Activated CD4-positive, alpha-beta T cell treated with anti-CD3 and anti-CD28 coated beads, Interleukin-2, Interleukin-6, amounts not matched to agents 100 ng/mL and 50 ng/mL, durations not matched to agents 16 hours and 8 hours (primary cell): ENCODE results near the gene CDH4.

Experiments used
- DNase-seq: peaks from one replicate; pipeline ENCODE4 v3.0.0-alpha.2; 2020

The CDH4 gene

DNA sequence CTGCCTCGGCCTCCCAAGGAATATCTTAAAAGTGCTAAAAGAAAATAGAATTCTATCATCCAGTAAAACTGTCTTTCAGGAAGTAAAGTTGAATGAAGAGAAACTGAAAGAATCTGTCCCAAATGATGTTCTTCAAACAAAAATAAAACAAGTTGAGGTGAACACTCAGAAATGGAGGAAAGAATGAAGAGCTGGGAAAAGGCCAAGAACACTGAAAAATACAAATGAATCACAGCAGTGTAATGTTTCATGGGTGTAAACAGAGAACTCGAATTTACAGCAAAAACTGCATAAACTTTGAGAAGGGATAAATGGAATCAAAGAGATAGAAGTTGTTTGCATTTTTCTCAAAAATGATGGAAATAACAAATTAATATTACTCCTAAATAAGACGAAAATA lies 496.3 kb downstream of the CDH4 start:
- no peak for DNase-seq

DNA sequence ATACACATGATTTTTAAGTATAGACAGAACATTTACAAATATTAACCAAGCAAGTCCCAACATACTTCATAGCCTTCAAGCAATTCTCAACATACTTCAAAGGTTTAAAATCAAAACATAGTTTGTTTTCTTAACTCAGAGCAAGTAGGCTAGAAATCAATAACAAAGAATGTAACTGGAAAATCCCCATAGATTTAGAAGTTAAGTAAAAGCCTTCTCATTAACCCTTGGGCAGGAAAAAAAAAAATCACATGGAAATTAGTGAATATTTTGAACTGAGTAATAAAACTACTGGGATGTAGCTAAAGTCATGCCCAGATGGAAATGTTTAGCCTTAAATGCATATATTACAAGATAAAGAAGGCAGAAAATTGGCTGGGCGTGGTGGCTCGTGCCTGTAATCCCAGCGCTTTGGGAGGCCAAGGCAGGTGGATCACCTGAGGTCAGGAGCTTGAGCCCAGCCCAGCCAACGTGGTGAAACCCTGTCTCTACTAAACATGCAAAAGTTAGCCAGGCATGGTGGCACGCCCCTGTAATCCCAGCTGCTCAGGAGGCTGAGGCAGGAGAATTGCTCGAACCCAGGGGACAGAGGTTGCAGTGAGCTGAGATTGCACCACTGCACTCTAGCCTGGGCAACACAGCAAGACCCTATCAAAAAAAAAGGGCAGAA lies 497.5 kb downstream of the CDH4 start:
- no peak for DNase-seq

DNA sequence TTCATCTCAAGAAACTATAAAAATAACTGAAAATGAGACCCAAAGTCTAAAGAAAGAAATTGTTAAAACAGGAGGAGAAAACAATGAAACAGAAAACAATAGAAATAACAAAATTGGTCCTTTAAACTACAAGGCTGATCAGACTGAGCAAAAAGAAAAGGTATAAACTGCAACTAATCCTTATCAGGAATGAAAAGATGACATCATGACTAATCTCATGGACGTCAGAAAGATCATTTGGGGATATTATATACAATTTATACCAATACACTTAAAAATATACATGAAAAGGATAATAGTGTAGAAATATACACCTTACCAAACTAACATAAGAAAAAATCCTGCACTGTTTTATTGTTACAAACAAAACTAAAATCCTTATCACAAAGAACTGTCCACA lies 498.0 kb downstream of the CDH4 start:
- no peak for DNase-seq

DNA sequence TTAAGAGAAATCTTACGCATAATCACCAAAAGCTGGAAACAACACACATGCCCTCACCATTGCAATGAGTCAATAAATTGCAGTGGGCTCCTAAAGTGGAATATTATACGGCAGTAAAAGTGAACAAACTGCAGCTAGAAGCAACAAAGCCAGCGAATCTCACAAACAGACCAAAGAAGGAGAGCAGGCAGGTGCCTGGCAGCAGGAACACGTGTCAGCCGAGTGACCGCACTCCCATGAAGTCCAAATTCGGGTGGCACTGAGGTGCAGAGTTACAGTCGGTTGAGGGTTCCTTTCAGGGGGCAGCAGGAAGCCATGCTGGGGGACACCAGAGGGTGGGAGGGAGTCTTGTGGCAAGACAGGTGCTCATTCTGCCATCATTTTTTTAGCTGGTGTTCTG lies 500.5 kb downstream of the CDH4 start:
- no peak for DNase-seq

DNA sequence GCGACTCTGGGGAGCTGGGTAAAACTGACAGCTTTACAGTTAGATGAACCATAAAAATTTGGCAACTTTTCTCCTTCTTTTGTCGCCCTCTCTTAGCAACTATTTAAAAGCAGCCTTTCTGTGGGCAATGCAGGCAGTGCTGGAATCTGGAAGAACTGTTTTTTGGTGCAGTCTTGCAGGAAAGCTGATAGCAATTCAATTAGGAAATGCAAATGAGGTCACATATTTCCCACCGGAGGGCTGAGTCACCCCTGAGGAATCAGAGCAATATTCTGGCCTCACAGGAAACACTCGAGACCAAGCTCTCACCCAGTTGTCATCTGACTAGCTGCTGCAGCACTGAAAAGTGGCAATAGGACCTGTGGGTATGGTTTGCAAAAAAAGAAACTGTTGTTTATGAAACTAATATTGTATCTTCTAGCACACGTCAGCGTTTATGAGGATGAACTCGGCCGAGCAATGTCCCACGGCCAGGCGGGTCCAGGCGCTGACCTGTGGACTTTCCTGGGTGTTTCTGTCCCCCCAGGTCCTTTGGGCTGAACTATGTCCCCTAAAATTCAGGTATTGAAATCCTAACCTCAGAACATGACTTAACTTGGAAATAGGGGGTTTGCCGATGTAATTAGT lies 501.4 kb downstream of the CDH4 start:
- DNase-seq: no peak

DNA sequence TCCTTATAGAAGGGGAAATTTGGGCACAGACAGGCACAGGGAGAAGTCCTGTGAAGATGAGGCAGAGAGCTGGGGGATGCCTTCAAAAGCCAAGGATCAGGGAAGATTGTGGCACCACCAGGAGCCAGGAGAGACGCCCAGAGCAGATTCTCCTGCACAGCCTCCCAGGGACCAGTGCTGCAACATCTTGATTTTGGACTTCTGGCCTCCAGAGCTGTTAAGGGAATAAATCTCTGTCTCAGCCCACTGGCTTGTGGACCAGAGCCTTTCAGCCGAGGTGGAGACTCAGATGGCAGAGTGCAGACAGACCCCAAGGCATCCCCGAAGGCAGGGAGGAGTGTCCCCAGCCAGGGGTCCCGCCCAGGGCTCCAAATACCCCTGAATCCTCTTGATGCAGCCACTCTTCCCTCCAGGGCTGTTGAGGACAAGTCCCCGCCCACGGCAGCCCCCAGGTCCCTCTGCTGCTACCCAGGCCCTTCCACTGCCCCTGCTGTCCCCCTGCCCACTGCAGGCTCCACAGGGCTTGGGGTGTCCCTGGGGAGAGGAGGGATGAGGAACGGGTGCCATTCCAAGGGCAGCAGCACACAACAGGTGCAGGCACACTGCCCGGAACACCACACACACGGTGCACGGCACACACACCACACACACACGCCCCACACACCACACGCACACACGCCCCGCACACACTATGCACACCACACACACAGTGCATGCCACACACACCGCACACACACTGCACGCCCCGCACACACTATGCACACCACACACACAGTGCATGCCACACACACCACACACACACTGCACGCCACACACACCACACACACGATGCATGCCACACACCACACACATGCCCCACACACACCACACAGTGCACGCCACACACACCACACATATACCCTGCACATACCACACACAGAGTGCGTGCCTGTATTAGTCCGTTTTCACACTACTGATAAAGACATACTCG lies 502.2 kb downstream of the CDH4 start:
- no peak for DNase-seq

DNA sequence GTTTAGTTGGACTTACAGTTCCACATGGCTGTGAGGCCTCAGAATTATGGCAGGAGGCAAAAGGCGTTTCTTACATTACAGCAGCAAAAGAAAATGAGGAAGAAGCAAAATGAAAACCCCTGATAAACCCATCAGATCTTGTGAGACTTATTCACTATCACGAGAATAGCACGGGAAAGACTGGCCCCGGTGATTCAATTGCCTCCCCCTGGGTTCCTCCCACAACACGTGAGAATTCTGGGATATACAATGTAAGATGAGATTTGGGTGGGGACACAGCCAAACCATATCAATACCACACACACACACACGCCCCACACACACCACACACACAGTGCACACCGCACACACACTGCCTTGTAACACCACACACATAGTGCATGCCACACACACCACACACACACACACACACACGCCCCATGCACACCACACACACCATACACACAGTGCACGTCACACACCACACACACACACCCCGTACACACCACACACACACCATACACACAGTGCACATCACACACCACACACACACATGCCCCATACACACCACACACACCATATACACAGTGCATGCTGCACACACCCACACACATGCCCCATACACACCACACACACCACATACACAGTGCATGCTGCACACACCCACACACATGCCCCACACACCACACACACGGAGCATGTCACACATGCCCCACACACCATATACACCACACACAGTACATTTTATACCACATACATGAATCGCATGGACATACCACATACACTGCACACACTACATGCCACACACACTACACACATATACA lies 503.1 kb downstream of the CDH4 start:
- no peak for DNase-seq

DNA sequence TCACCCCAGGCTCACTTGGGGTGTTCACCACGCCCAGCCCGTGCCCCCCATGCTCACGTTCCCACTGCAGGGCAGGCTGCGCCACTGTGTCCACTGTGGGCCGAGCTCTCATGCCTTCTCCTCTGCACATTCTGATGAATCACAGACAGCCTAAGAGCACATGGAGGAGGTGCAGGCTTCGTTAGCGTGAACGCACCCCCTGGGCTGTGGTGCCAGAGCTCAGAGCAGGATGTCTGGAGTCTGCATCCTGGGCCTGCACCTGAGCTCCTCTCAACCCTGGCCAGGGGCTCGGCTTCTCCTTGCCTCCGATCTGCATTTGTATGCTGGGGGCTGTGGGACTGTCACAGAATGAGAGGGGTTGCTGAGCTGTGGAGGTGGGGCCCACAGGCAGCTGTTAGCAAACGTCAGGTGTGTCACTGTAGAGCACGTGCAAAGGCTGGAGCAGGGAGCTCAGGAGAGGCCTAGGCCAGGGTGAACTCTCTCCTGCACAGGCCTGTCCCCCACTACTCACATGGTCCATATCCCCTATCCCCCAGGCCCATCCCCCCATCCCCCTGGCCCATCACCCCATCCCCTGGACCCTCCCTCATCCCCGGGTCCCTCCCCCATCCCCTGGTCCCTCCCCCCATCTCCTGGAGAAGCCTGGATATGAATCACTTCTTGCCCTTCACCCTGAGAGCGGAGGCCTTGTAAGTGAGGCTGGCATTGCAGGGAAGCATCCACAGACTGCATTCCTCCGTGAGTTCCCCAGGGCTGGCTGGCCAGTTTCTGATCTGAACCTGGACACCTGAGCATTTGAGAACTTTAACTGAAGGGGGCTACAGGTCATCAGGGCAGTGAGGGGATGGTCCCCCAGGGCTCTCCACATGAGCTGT lies 504.1 kb downstream of the CDH4 start:
- no peak for DNase-seq

DNA sequence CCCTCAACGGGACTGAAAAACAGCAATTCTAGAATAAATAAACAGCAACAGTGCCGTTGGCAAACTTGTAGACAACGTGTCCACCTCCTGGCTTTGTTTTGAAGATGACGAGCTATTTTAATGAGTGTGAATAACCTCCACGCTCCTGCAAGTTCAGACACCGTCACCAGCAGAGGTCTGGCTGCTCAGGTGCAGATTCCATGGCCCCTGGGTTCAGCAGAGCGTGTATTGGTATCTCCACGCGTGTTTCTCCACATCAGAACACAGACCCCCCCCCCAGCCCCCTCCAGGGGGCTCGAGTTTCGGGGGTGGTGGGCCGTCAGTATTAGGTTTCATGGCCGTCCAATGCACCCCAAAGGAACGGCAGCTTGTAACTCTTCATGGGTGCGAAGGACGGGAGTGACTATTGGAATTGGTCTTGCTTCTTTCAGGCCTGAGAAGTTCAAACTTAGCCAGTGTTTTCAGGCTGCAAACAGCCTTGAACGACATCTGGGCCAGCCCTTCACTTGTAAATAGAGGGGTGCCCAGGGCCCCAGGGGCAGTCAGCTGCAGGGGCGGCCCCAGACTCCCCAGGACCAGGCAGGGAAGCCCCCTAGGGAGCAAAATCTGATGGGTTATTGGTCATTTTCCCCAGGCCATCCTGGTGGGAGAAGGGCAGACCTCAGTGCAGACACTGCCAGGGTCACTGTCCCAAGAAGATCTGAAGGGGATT lies 505.1 kb downstream of the CDH4 start:
- no peak for DNase-seq

DNA sequence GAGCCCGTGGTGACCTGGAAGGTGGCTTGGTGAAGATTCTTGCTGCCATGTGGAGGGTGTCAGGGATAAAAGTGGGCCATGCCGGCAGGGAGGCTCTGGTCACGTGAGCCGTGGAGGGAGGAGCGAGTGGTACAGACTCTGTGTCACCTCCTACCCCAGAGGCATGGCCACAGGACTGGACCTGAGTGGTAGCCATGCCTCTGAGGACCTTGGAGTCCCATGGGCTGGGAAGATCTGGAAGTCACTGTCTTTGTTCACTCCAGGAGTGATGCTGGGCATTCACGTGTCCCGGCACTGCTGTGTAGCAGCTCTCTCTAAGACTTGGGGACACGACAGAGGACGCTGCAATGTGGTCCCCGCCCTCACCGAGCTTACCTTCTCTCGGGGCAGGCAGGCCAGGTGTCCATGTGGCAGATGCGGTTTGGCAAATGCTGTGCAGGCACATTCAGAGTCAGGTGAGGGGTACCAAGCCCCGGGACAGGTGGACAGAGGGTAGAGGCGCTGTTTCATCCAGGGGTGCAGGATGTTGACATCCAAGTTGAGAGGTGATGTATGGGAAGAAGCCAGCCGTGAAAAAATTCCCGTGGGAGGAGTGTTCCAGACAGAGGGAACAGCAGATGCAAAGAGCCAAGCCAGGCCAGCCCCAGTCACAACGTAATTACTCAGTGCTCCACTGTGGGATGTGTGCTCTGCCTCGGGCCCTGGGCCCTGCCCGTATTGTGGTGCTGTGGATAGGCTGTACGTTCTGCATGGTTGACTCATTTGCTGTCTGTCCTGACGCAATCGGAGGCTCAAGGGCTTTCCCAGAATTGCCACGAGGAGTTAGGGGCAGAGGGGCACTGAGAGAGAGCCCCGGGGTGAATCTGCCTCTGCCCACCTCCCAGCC lies 505.9 kb downstream of the CDH4 start:
- DNase-seq: no peak

DNA sequence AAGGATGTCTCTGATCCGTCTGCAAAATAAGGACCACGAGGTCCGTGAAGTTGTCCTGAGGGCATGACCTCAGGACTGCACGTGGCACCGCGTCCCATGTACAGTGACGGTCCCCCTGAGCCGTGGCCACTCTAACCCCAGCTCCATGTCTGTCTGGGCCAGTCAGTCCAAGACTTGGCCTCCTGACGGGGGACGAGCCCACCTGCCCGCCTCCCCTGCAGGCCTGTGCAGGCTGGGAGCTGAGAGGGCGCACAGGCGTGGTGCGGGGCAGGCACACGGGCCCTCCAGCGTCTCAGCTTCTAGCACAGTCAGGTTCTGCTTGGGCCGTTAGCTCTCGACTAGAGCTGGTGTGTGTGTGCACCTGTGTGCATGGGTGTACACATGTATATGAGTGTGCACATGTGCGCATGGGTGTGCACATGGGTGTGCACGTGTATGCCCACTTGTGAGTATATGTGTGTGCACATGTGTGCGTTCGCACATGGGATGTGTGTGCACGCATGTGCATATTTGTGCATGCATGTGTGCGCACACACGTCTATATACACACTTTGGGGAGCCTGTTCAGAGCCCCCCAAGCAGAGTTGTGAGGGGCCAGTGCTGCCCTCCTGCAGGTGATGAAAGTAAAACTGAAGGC lies 506.6 kb downstream of the CDH4 start:
- DNase-seq: no peak

DNA sequence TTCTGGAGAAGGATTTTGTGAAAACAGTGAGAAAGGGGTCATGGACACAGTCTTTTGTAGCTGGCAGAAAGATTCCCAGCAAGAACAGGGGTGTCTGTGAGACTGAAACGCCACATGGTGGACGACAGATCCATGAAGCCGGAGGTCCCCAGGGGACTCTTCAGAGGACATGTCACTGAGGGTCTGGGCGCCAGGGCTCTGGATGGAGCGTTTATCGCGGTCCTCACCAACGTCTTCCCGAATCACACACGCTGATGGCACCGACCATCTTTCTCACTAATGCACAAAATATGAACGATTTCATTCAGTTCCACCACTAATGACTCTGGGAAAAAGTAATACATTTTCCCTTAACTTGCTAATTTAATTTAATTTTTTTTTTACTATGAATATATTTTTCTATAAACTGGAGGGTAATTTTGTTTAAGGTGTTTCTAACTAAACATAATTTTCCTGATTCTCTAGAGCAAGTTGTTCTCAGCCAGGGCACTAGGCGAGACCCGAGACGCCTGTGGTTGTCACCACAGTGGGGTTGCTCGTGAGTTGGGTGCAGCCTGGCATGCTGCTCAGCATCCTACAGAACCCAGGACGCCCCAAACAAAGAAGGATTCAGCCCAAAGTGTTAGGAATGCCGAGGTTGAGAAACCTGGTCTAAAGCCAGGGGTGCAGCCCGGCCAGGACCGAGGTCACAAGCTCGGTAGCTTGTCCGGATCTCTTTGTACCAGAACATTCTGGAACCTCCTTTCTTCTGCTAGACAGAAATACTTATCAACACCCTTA lies 507.4 kb downstream of the CDH4 start:
- no peak for DNase-seq

DNA sequence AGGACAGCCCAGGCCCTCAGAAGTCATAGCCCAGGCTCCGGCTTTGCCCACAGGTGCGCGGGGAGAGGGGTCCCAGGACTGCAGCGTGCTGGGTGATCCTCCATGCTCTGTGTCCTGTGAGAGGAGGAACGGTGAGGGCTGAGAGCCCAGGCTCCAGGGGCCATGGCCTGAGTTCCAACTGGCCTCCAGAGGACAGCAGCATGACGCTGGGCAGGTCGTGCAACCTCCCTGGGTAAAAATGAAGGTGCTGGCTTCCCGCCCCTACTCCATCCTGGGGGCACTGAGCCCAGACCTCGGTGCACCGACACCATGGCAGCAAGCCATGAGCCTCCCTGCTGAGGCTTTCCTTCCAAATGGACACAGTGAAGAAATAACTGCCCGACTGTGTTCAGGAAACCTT lies 508.3 kb downstream of the CDH4 start:
- no peak for DNase-seq

DNA sequence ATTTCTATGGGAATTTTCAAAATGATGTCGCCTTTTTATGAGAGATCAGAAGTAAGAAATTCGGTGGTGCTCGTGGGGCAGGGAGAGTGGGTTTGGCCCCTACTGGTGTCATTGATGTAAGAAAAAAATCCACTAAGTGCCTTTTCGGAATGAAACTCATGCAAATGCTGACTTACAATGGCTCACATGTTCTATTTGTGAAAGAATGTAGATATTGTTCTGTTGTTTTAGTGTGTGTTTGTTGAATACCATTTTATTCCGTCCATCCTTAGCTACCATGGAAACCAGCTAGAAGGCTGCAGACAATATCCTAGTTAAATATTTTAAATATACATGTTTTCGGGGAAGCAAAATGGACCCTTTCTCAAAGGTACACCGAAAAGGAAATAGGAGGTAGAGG lies 508.7 kb downstream of the CDH4 start:
- DNase-seq: no peak

DNA sequence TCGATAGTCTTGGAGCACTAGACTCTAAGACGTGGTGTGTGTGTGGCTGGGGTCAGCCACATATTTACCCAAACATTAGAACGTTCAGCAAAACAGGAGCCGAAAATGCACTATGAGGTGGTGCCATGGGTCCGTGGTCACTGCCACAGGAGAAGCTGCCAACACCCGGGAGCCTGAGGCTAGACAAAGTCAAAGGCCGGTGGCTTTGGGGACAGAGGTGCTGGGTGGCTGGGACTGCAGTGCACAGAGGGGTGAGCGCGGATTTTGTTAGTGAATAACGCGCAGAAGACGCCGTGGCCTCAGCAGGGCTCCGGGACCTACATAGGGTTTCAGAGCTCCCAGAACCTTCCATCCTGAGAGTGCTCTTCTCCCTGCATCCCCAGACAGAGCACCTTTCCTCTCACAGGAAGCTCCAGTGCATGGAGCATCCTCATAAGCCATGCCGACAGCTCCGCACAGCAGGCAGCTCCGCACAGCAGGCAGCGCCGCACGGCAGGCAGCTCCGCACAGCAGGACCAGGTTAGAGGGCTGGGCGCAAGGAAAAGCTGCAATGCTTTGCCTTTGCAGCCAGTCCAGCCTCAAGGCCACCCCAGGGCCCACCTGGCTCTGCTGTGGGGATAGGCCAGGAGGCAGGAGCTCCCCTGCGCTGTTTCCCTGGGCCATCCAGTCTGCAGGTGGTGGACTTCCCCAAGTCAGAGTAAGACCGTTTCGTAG lies 509.5 kb downstream of the CDH4 start:
- DNase-seq: no peak

DNA sequence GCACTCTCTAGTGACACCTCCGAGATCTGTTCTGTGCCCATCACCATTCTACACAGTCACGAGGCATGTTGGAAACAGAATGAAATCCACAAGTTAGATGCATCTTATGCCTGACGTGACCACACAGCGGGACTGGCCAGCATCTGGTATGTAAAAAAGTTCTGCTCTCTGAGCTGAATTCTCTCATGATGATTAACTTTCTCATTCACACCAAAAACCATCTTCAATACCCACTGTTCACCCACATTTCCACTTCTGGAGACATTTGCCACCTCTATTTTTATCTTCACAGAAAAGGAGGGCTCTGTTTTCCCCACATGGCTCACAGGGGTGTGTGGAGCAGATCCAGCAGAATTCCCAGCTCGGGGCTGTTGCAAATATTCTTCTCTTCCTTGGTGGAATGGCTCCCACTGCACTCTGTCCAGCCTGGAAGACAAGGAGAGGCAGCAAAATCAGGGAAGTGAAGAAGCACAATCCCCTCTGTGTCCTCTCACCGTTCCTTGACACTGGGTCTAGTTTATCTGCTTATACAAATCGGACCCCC lies 510.2 kb downstream of the CDH4 start:
- no peak for DNase-seq

DNA sequence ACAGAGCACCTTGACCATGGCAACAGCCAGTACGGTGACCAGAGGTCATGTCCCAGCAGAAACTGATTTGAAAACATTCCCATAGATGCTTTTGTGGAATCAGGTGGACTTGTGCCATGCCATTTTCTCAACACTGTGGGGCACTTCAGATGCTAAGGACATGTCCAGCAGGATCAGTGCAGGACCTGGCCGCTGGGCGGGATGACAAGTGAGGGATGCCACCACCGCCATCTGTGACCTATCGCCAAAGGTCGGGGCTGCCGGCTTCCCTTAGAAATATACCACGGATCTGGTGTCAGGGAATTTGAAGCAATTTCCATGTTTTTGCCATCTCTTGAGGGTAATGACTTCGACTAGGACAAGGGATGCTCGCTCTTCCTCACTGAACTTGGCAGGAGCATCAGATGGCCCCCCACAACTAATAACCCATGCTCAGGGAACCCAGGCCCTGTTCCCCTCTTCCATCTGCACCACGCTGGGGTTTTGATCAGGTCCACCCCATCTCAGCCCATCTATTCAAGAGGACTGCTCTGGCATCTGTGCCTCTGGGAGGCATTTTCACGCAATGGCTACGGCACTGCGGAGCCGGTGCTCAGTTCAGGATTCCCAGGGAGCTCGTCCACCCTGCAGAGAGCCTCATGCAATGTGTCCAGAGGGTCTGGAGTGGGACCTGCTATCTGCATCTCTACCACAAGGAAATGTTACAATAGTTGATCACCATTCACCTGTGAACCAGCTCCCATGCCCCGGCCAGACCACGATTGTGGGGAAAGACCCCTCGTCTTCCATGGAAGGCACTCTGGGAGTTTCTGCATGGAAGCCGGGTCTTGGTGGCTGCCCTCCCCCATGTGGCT lies 511.1 kb downstream of the CDH4 start:
- DNase-seq: no peak
